Esophagus mucosa (tissue), 1 donor: ENCODE data around the gene NFATC2IP. TPM values are rescaled to one million over a fixed set of nuclear protein-coding genes. Genes with fewer than 3 reads are reported as not detected.
"Not testable (repeated sequence)": the region's sequence is repeated elsewhere in the genome, so short reads cannot be mapped to it uniquely, and the experiment has no call there.

Source experiments
- ATAC-seq: fragments of 200-7000 bp; cut with Tn5 transposase; one replicate; pipeline ENCODE4 v1.9.1; 2020
- total RNA-seq: library from RNA; stranded (reverse); gene quantifications from one replicate; pipeline ENCODE4 v1.2.4, GENCODE V29; 2023
- donor health status: DM: yes; HTN: yes; CAD: no.

NFATC2IP gene
- total RNA-seq, 1 donor from 2014 or later: 21.3 TPM

- ATAC-seq: peak; percentile 91
Measured at GRCh38 chr16:28974437-28975157, 23.9 kb downstream of the NFATC2IP start, which contains the start of gene SPNS1. TSS of gene SPNS1 (plus strand) at chr16:28974778. CDS start at chr16:28975152, 374 bp downstream.

DNA sequence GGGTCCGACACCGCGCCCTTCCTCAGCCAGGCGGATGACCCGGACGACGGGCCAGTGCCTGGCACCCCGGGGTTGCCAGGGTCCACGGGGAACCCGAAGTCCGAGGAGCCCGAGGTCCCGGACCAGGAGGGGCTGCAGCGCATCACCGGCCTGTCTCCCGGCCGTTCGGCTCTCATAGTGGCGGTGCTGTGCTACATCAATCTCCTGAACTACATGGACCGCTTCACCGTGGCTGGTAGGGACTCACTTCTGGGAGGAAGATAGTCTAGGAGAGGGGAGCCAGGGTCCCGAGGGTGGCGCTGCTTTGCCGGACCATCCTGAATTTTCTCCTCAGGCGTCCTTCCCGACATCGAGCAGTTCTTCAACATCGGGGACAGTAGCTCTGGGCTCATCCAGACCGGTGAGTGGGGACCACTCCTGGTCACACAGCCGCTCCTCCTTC is 24.4 kb downstream of the NFATC2IP start:
- peak; percentile 24 for ATAC-seq

GRCh38 chr16:28977703-28978662 is 27.2 kb downstream of the NFATC2IP start:
- no peak for ATAC-seq

DNA sequence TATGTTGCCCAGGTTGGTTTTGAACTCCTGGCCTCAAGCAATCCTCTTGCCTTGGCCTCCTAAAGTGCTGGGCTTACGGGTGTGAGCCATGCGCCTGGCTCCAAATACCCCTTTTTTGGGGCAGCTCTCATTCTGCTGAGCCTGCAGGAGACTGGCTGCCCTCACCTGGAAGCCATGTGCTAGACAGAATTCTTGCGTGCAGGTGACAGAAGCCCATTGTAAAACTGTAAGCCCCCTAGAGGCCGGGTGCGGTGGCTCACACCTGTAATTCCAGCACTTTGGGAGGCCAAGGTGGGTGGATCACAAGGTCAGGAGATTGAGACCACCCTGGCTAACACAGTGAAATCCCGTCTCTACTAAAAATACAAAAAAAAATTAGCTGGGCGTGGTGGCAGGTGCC is 29.6 kb downstream of the NFATC2IP start:
- not testable (repeated sequence) for ATAC-seq

DNA sequence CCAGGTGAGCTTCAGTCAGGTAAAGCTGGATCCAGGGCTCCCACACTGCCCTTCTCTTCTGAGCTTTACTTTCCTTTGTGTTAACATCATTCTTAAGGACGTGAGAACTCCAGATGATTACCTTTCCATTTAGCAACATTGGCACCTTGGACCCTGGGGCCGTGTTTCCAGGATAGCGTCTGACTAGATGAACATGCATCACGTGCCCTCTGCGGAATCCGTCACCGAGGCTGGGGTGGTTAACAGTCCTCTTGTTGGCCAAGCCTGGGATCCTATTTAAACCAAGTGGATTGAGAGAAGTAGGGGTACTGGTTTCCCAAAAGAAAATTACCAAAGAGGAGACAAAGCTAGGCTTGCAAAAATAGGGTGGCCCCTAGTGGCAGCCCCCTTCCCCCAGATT is 30.2 kb downstream of the NFATC2IP start:
- ATAC-seq: no peak

DNA sequence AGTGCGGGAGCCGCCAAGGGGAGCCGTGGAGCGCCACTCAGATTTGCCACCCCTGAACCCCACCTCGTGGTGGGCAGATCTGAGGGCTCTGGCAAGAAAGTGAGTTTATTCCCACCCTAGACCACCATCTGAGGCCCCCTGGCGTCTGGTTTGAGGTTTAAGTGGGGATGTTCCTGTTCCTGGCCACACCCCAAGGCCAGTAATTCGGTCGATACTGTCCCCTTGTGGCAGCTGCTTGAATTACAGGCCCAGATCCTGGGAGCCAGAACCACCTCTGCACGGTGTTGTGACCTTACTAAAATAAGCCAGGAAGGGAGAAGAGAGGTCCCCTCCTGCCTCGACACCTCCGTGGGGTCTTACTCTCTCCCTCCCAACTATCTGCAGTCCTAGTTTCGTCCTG is 30.8 kb downstream of the NFATC2IP start:
- no peak for ATAC-seq

DNA sequence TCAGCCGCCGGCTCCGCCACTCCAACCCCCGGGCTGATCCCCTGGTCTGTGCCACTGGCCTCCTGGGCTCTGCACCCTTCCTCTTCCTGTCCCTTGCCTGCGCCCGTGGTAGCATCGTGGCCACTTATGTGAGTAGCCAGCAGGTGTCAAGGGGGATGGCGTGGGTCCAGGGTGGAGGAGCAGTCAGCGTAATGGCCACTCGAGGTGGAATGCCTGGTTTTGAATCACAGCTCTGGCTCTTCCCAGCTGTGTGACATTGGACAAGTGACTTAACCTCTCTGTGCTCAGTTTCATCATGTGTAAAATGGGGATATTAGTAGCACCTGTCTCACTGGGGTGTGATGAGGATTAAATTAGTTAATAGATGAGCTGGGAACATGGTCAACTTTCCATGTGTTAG is 31.7 kb downstream of the NFATC2IP start:
- no peak for ATAC-seq

DNA sequence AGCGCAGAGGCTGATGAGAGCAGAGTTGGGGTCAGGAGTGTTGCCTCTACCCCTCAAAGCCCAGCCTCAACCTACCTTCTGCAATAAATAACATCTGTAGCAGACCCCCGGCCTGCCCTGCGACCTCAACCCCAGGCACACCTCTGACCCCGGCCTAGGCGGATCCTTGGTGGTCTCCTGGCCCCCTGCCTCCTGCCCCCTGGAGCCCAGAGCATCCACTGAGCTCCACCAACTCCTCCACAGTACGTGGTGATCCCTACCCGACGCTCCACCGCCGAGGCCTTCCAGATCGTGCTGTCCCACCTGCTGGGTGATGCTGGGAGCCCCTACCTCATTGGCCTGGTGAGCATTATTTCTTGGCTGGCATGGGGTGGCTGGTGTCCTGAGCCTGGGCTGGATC is 32.2 kb downstream of the NFATC2IP start:
- ATAC-seq: no peak

GRCh38 chr16:28983644-28984043 is 32.9 kb downstream of the NFATC2IP start:
- ATAC-seq: no peak

DNA sequence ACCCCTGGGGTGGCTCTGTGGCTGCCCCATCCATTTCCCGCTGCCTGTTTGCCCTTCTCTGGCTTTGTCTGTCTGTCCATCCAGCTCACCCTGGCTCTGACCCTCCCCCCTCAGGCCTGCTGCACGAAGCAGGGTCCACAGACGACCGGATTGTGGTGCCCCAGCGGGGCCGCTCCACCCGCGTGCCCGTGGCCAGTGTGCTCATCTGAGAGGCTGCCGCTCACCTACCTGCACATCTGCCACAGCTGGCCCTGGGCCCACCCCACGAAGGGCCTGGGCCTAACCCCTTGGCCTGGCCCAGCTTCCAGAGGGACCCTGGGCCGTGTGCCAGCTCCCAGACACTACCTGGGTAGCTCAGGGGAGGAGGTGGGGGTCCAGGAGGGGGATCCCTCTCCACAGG is 33.4 kb downstream of the NFATC2IP start:
- ATAC-seq: peak; percentile 12

GRCh38 chr16:28984619-28985135 is 33.9 kb downstream of the NFATC2IP start, which contains the start of gene LAT:
TSS of gene LAT (plus strand) at chr16:28985052. CDS start at chr16:28985418, 366 bp downstream.
- peak; percentile 35 for ATAC-seq

DNA sequence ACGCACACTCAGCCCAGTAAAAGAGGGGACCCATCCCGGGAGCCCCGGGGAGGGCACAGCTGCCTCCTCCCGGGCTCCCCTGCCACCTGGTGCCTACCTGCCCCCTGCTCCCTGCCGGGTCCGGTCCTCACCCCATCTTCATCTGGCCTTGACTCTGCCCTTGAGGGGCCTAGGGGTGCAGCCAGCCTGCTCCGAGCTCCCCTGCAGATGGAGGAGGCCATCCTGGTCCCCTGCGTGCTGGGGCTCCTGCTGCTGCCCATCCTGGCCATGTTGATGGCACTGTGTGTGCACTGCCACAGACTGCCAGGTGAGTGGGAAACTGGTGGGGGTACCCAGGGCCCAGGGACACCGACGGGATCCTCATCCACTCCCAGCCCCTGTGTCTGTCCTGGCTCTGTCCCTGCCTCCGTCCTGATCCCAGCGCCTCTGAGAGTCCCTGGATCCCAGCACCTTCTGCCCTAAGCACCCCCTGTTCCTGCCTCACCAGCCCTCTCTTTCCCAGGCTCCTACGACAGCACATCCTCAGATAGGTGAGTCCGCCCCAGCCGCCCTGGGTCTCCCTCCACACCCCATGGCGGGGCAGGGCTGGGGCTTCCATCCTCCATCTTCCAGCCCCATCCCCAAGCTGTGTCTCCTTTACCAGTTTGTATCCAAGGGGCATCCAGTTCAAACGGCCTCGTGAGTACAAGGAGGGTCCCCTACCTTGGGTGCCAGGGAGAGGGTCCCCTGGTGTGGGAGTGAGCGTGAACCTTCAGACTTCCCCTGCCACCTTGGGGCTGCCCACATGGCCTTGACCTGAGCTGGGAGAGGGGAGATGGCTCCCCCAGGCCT is 34.7 kb downstream of the NFATC2IP start:
- no peak for ATAC-seq

GRCh38 chr16:28986046-28986445 is 35.3 kb downstream of the NFATC2IP start:
- no peak for ATAC-seq

DNA sequence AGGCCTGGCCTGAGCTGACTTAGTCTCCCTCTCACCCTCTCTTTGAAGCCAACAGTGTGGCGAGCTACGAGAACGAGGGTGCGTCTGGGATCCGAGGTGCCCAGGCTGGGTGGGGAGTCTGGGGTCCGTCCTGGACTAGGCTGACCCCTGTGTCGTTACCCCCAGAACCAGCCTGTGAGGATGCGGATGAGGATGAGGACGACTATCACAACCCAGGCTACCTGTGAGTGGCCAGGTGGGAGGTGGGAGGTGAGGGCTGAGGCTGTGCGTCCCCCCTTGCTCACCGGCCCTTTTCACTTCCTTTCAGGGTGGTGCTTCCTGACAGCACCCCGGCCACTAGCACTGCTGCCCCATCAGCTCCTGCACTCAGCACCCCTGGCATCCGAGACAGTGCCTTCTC is 35.8 kb downstream of the NFATC2IP start:
- no peak for ATAC-seq

DNA sequence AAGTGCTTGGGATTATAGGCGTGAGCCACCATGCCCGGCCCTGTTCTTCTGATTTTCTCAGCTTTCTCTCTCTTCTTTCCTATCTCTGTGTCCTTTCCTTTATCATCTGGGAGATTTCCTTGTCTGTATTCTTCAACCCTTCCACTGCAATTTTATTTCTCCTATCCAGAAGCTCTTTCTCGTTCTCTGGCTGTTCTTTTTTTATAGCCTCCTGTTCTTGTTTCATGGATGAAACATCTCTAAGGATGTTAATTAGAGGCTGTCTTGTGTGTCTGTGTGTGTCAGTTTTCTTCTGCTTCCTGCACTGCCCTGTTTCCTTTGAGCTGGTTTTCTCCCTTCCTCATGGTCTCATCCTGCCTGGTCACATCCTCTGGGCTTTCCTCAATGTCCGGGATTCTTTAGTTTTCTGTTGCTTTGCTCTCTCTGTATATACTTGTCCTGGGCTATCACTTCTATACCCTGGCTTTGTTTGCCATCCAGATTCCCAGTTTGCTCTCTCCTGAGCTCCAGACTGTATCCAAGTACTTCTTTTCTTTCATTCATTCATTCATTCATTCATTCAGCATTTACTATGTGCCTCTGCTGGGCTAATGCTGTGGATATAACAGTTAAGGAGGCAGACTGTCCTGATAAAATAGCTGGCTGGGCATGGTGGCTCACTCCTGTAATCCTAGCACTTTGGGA is 36.6 kb downstream of the NFATC2IP start:
- no peak for ATAC-seq

DNA sequence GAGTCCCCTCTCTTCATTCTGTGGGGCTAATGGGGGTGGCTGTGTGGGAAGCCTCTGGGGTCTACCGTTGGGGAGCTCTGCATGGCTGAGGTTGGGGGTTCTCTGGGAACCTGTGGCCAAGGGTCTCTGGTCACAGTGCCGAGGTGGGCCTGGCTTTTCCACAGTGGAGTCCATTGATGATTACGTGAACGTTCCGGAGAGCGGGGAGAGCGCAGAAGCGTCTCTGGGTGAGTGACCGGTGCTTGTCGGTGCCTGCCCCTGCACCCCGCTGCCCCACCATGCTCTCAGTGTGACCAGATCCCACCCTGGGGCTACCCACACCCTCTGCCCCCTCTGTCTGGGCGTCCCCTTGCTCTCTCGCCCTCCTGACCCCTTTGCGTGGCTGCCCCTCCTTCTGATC is 38.6 kb downstream of the NFATC2IP start:
- no peak for ATAC-seq

DNA sequence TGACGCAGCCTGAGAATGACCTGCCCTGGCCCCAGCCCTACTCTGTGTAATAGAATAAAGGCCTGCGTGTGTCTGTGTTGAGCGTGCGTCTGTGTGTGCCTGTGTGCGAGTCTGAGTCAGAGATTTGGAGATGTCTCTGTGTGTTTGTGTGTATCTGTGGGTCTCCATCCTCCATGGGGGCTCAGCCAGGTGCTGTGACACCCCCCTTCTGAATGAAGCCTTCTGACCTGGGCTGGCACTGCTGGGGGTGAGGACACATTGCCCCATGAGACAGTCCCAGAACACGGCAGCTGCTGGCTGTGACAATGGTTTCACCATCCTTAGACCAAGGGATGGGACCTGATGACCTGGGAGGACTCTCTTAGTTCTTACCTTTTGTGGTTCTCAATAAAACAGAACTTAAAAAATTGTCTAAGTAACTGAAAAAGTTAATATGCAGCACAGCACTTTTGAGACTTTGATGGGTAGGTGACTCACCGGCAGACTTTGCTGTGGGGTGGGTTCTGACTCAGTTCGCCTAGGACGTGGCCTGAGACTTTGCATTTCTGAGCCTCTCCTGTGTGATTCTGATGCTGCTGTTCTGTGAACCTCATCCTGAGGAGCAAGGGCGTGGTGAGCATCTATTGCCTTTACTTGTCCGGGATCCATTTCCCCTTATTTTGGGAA is 39.8 kb downstream of the NFATC2IP start:
- ATAC-seq: no peak

- ATAC-seq: no peak
Measured at GRCh38 chr16:28991687-28992086, 41.0 kb downstream of the NFATC2IP start.

DNA sequence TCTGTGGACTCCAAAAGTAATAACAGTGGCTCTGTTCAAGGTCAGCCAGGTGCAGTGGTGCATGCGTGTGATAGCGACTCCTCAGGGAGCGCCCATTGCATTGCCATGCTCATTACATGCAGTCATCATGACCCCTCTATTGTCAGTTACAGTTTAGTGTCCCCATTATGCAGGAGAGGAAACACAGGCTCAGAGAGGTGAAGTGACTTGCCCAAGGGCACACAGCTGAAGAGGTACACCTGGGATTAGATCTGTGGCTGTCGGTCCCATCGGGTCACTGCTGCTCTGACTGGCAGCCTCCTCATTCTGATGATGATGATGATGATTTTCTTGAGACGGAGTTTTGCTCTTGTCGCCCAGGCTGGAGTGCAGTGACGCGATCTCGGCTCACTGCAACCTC is 41.8 kb downstream of the NFATC2IP start:
- ATAC-seq: no peak

DNA sequence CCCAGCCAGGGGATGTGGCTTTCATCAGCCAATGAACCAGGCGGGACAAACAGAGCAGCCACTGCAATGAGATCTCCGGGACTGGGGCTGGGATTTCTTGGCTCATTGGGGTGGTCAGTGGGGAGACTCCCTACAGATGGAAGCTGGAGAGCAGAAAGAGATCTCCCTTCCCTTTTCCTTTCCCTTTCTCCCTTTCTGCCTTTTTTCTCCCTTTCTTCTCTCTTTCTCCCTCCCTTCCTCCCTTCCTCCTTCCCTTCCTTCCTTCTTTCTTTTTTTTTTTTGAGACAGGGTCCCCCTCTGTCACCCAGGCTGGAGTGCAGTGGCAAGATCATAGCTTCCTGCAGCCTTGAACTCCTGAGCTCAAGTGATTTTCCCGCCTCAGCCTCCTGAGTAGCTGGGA is 48.1 kb downstream of the NFATC2IP start:
- no peak for ATAC-seq

- no peak for ATAC-seq
Measured at GRCh38 chr16:28999577-28999976, 48.8 kb downstream of the NFATC2IP start.
